ENCODE data around the gene BATF.
"Not testable (repeated sequence)": the region's sequence is repeated elsewhere in the genome, so short reads cannot be mapped to it uniquely, and the experiment has no call there.

The BATF gene

GRCh38 chr14:75522224-75522982 lies at the start of gene BATF:
TSS of gene BATF (plus strand) at chr14:75522469. CDS start at chr14:75522683, 214 bp downstream.
- H3K4me3 ChIP-seq (replicated peaks in 1 of 2; ENCODE audit: low read depth in 2 of 2, low read length in 2 of 2): peak within 1 kb of the TSS in 1 of 2 donors; percentile 41
- peak in 1 of 2 donors; percentile 39 for DNase-seq (ENCODE audit: low read depth in 2 of 2)
- TF ChIP-seq CTCF (IDR thresholded peaks at IDR 0.05; ENCODE audit: low read depth, low read length): no peak

GRCh38 chr14:75474127-75474526 lies 48.1 kb upstream of the BATF start:
- H3K4me3 ChIP-seq (replicated peaks in 1 of 2; ENCODE audit: low read depth in 2 of 2, low read length in 2 of 2); DNase-seq (ENCODE audit: low read depth in 2 of 2): not testable (repeated sequence)

- H3K4me3 ChIP-seq (replicated peaks in 1 of 2; ENCODE audit: low read depth in 2 of 2, low read length in 2 of 2): no peak overlapping the region
- peak in 1 of 2 donors; percentile 40 for DNase-seq (ENCODE audit: low read depth in 2 of 2)
- TF ChIP-seq CTCF (IDR thresholded peaks at IDR 0.05; ENCODE audit: low read depth, low read length): no peak
Measured at GRCh38 chr14:75476274-75476995, 45.8 kb upstream of the BATF start.

- H3K4me3 ChIP-seq (replicated peaks in 1 of 2; ENCODE audit: low read depth in 2 of 2, low read length in 2 of 2): no peak overlapping the region
- no peak for TF ChIP-seq CTCF (IDR thresholded peaks at IDR 0.05; ENCODE audit: low read depth, low read length)
- DNase-seq (ENCODE audit: low read depth in 2 of 2): no peak
Measured at GRCh38 chr14:75477881-75478280, 44.4 kb upstream of the BATF start.

- TF ChIP-seq CTCF (IDR thresholded peaks at IDR 0.05; ENCODE audit: low read depth, low read length): no peak
- no peak for DNase-seq (ENCODE audit: low read depth in 2 of 2)
- no peak overlapping the region for H3K4me3 ChIP-seq (replicated peaks in 1 of 2; ENCODE audit: low read depth in 2 of 2, low read length in 2 of 2)
Measured at GRCh38 chr14:75479770-75480600, 42.3 kb upstream of the BATF start.

GRCh38 chr14:75482366-75482765 lies 39.9 kb upstream of the BATF start:
- no peak for TF ChIP-seq CTCF (IDR thresholded peaks at IDR 0.05; ENCODE audit: low read depth, low read length)
- H3K4me3 ChIP-seq (replicated peaks in 1 of 2; ENCODE audit: low read depth in 2 of 2, low read length in 2 of 2): no peak overlapping the region
- DNase-seq (ENCODE audit: low read depth in 2 of 2): no peak
